Activated CD8-positive, alpha-beta T cell treated with anti-CD3 and anti-CD28 coated beads, Interleukin-2, amount 10 ng/mL, durations not matched to agents 7 days and 5 days (primary cell): ENCODE measurements around the gene YBX1. TPM values are rescaled to one million over a fixed set of nuclear protein-coding genes. Genes with fewer than 3 reads are reported as not detected.
"Not testable (repeated sequence)": the region's sequence is repeated elsewhere in the genome, so short reads cannot be mapped to it uniquely, and the experiment has no call there.

Experiments
- ATAC-seq: fragments of 150-1000 bp; cut with Tn5 transposase; one replicate; pipeline ENCODE4 v1.10.0; 2021; ENCODE audit warnings: moderate library complexity
- CTCF ChIA-PET: fragments of 350-600 bp; sonication (Branson Sonifier 250); formaldehyde crosslinking; loops from one replicate; lab custom pipeline; 2021; ENCODE audit warnings: antibody characterized with exemption; lab: Charles Lee
- POLR2A ChIA-PET: fragments of 350-600 bp; sonication (Branson Sonifier 250); formaldehyde crosslinking; loops from one replicate; lab custom pipeline; 2021; ENCODE audit warnings: antibody characterized with exemption; lab: Charles Lee
- DNase-seq: peaks from one replicate; pipeline ENCODE4 v3.0.0-alpha.2; 2020
- H3K27ac Mint-ChIP-seq: one replicate; pipeline ENCODE4 v1.8.0; 2021; ENCODE audit warnings: mild to moderate bottlenecking, mixed read lengths
- H3K27me3 Mint-ChIP-seq: one replicate; pipeline ENCODE4 v1.8.0; 2021; ENCODE audit warnings: low read depth, mixed read lengths
- H3K36me3 Mint-ChIP-seq: one replicate; pipeline ENCODE4 v1.8.0; 2021; ENCODE audit warnings: low read depth, mixed read lengths
- H3K4me1 Mint-ChIP-seq: one replicate; pipeline ENCODE4 v1.8.0; 2021; ENCODE audit warnings: low read depth, mixed read lengths
- H3K4me3 Mint-ChIP-seq: one replicate; pipeline ENCODE4 v1.8.0; 2021; ENCODE audit warnings: mild to moderate bottlenecking, mixed read lengths
- H3K9me3 Mint-ChIP-seq: one replicate; pipeline ENCODE4 v1.8.0; 2022; ENCODE audit warnings: mixed read lengths; ENCODE audit not compliant: insufficient read depth
- total RNA-seq, 2 experiments: library from RNA; stranded (reverse); gene quantifications; one replicate each; pipeline ENCODE4 v1.2.3, GENCODE V29; 2021

The YBX1 gene
- total RNA-seq, 2 experiments from 2014 or later, result 733 to 791 TPM

GRCh38 chr1:42751511-42752070, 69.4 kb downstream of the YBX1 start:
- not testable (repeated sequence) for H3K4me3 Mint-ChIP-seq, DNase-seq, H3K27me3 Mint-ChIP-seq, H3K27ac Mint-ChIP-seq, H3K9me3 Mint-ChIP-seq, H3K4me1 Mint-ChIP-seq, ATAC-seq
- H3K36me3 Mint-ChIP-seq, result peaks cover 59% of the 10 kb centered on the region
- POLR2A ChIA-PET, result interaction anchor here (2.1 kb wide), 1 partner anchor 15 kb away, joined by 9 read pairs; the partner anchor contains the start of genes C1orf50 and P3H1
- CTCF ChIA-PET, result interaction anchor here (1.7 kb wide), 1 partner anchor 15 kb away, joined by 7 read pairs; the partner anchor contains the start of genes C1orf50 and P3H1

- Mint-ChIP-seq H3K36me3 (peaks cover 61% of the 10 kb centered on the region), H3K4me1 (no peaks in the 10 kb centered on the region), H3K4me3 (no peak overlapping the region), H3K9me3 (no peaks in the 10 kb centered on the region), H3K27me3 (no peaks in the 10 kb centered on the region), H3K27ac (no peak overlapping the region)
- ATAC-seq (no peak), DNase-seq (no peak)
- ChIA-PET POLR2A (interaction anchor here (2.1 kb wide), 1 partner anchor 14 kb away, joined by 9 read pairs; the partner anchor contains the start of genes C1orf50 and P3H1), CTCF (interaction anchor here (1.7 kb wide), 1 partner anchor 14 kb away, joined by 7 read pairs; the partner anchor contains the start of genes C1orf50 and P3H1)
Observed at GRCh38 chr1:42752284-42752683, 70.1 kb downstream of the YBX1 start.

GRCh38 chr1:42753070-42753469, 70.9 kb downstream of the YBX1 start:
- Mint-ChIP-seq H3K9me3 (no peaks in the 10 kb centered on the region), H3K36me3 (peaks cover 65% of the 10 kb centered on the region), H3K27ac (no peak overlapping the region), H3K4me1 (no peaks in the 10 kb centered on the region), H3K4me3 (no peak overlapping the region), H3K27me3 (no peaks in the 10 kb centered on the region)
- ATAC-seq (no peak), DNase-seq (no peak)
- ChIA-PET CTCF (interaction anchor here (1.7 kb wide), 1 partner anchor 14 kb away, joined by 7 read pairs; the partner anchor contains the start of genes C1orf50 and P3H1), POLR2A (interaction anchor here (2.1 kb wide), 1 partner anchor 14 kb away, joined by 9 read pairs; the partner anchor contains the start of genes C1orf50 and P3H1)

Other genes starting within 250 kb of the YBX1 start
- under 1 TPM; 0.63 to 0.79 TPM for gene ZMYND12, start 226.4 kb upstream of the YBX1 start, total RNA-seq
- 10 to 100 TPM; 34.4 to 36.2 TPM for gene PPCS, start 225.9 kb upstream of the YBX1 start, total RNA-seq
- 1 to 10 TPM; 1.7 to 2.2 TPM for gene CCDC30, start 219.1 kb upstream of the YBX1 start, total RNA-seq
- gene PPIH, start 24.0 kb upstream of the YBX1 start, total RNA-seq, result 100 to 1,000 TPM; 112 to 121 TPM
- not detected for gene CLDN19, start 57.8 kb downstream of the YBX1 start, total RNA-seq
- 10 to 100 TPM; 42.9 to 45.5 TPM for gene P3H1, start 84.6 kb downstream of the YBX1 start, total RNA-seq
- 1 to 10 TPM; 6.3 to 6.7 TPM for gene C1orf50, start 84.8 kb downstream of the YBX1 start, total RNA-seq
- gene TMEM269, start 102.6 kb downstream of the YBX1 start, total RNA-seq, result under 1 TPM in 1 of 2 experiments, not detected in 1; 0.40 TPM
- gene ERMAP, start 134.7 kb downstream of the YBX1 start, total RNA-seq, result 1 to 10 TPM; 5.7 to 6.0 TPM
- 10 to 100 TPM; 17.1 to 18.0 TPM for gene SVBP, start 135.0 kb downstream of the YBX1 start, total RNA-seq
- 1 to 10 TPM; 8.0 to 8.9 TPM for gene ZNF691, start 164.2 kb downstream of the YBX1 start, total RNA-seq